RKO (cell line): ENCODE measurements around the gene DIP2C.
"Not testable (repeated sequence)": the region's sequence is repeated elsewhere in the genome, so short reads cannot be mapped to it uniquely, and the experiment has no call there.

ENCODE experiments used
- DNase-seq: peaks from one replicate; pipeline ENCODE4 v3.0.0-alpha.2; 2016; ENCODE audit warnings: low spot score

The DIP2C gene

DNA sequence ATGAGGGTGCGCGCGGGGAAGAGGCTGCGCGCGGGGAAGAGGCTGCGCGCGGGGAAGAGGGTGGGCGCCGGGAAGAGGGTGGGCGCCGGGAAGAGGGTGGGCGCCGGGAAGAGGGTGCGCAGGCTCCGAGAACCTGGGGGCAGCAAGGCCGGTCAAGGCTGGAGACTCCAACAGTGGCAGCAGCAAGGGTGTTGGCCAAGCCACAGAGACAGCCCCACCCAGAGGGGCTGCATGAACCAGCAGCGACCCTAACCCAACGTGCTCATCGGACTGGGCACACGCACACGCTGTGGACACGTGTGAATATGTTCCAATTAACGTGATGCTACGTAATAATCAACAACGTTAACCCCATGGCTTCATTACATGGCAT lies 48.8 kb downstream of the DIP2C start:
- no peak for DNase-seq

DNA sequence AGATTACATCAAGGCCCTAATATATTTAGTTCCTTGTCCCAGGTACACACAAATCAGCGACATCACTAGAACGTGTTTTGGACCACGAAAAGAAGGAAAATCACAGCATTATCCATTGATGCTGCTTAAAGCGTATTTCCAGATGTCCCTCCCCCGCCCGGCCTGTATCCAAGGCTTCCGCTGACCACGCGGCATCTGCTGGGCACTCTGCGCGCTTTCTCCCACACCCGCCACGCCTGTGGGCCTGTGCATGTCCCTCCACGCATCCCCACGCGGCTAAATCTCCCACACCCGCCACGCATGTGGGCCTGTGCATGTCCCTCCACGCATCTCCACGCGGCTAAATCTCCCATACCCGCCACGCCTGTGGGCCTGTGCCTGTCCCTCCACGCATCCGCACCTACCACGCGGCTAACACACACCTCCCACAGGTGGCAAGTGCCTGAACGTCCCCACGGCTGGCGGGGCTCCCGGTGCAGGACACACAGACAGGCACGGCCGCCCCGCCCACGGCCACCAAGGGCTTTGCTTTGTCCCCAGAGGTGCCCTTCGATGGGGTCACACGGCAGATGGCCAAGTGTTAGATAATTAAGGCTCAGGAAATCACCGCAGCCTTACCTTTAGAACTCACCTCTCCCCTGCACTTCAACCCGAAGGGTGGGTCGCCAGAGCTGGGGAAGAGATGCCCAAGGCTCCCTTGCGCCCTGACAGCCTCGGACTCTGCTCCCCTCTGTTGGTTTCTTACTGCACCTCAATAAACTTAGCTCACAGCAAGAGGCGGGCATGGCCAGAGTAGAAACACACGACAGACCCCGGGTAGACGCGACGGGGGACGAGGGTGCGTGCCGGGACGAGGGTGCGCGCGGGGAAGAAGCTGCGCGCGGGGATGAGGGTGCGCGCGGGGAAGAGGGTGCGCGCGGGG lies 49.5 kb downstream of the DIP2C start:
- DNase-seq: no peak

DNA sequence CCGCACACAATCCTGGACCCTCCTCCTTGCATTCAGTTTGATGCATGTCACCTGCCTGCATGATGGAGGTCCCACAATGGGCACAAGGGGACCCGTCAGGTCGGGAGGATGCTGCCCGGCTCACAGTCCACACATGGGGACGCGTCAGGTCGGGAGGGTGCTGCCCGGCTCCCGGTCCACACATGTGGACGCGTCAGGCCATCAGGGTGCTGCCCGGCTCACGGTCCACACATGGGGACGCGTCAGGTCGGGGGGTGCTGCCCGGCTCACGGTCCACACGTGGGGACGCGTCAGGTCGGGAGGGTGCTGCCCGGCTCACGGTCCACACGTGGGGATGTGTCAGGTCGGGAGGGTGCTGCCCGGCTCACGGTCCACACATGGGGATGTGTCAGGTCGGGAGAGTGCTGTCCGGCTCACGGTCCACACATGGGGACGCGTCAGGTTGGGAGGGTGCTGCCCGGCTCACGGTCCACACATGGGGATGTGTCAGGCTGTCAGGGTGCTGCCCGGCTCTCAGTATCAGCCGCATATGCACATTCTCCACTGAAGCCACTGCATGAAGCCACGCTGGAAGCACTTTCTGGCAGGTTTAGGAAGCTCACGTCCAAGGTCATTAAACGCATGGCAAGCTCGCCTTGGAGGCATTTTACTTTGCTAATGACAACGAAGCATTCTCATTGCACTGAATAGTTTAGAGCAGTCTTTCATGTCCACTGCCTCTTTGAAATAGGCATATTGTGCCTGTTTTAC lies 50.3 kb downstream of the DIP2C start:
- no peak for DNase-seq

DNA sequence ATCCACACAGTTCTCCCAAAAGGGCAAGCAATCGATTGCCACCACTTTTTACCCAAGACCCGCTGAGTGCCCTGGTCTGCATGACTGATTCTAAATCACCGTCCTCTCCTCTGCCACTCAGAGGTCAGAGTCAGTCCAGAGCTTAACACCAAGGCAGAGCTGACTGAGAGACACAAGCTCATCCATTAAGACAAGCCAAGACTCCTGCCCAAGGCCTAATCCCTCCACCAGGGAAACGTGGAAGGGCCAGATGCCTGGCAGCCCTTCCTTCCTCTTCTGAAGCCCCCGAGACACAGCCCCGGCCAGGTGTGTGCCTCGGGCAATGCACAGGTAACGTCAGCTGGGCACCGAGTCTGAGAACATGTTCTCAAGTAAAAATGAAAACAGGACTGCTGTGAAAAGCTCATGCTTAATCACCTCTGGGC lies 51.7 kb downstream of the DIP2C start:
- no peak for DNase-seq

DNA sequence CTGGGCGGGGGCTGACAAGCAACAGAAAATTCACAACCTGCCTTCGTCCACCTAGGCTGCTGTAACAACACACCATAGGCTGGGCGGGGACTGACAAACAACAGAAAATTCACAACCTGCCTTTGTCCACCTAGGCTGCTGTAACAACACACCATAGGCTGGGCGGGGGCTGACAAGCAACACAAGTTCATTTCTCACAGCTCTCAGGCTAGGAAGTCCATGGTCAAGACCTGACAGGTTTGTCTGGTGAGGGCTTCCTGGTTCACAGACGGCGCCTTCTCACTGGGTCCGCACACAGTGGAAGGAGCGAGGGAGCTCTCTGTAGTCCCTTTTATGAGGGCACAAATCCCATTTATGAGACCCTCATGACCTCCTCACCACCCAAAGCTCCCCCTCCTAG lies 52.2 kb downstream of the DIP2C start:
- DNase-seq: no peak

DNA sequence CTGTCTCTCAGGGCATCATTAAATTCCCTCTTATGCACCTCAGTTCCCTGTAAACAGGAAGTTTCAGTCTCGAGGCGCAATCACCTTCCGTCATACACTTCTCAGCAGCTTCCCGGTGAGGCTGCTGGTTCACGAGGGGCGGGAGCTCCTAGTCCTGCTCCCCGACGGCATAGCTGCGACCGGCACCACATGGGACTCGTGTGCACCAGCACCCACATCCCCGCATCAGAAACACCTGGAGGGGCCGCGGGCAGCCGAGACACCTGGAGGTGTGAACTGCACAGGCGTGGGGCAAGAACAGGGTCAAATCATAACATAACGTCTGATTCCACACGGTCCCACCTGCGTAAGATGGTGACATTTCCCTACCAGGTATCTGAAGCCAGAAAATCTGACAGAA lies 52.7 kb downstream of the DIP2C start:
- no peak for DNase-seq

DNA sequence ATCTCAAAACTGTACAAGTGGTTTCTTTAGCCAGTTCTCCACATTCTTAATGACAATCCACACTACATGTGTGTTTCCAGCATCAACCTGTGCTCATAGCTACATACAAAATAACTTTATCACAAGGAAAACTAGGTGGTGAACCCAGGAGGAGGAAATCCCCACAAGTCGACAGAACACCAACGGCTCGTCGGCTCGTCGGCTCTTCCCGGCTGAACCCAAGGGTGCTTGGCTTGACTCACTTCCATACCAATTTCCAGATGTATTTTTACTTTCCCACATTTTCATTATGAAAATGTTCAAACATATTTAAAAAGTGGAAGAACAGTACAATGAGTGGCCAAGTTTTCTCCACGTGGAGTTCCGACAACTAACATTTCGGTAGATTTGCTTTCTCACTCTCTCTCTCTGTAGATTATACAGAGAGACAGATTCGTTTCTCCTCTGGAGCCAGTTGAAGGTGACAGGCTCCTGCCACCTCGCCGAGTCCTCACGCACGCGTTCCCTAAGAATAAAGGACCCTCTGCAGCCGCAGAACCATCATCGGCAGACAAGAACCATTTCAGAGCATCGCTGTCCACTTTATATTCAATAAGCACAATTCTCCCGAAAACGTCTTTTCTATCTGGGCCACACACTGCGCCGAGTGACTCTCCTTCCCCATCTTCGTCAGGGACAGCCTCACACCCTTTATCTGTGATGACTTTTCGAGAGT lies 53.3 kb downstream of the DIP2C start:
- no peak for DNase-seq

DNA sequence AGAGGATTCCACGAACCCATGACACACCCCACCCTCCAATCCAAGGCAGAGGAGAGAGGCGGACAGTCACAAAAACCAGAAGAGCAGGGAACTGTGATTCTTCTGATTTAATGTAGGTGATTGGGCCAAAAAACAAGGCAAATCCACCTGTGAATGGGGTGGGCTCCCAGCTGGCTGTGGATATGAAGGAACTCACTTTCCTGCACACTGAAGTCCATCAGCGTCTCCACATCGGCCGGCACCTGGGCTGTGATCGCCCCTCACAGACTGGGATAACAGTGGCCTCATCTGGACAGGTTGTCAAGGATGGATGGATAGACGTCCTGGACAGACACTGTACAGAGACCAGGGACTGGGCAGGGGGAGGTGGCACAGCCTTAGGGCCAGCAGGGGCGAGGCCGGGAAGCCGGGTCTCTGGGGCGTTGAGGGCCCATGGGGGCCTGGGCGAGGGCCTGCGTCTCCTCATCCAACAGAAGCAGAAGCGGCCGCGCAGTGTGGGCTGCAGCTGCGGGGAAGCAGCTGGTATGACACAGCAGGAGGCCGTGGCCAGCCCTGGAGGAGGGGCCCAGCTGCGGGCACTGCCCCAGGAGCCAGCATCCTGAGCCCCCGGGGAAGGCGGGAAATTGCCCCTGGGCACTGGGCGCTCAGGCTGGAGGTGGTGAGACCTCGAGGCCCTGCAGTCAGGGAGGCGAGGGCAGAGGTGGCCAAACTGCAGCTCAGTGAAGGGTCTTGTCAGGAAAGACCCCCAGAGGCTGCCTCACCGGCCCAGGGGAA lies 54.2 kb downstream of the DIP2C start:
- DNase-seq: no peak

DNA sequence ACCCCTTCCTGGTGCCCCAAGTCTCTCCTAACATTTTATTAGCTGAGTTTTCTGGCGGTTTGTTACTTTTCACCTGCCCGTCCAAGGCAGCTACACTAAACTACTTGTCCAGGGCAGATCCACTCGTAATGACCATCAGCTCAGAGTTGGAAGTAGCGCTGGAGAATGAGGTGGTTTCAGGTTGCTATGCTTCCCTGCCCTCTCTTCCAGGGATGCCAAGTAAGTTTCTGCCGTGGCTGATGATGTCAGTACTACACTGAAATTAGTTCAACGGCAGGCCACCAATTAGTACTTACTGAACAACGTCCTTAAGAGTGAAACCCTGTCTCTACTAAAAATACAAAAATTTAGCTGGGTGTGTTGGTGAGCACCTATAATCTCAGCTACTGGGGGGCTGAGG lies 55.2 kb downstream of the DIP2C start:
- no peak for DNase-seq

DNA sequence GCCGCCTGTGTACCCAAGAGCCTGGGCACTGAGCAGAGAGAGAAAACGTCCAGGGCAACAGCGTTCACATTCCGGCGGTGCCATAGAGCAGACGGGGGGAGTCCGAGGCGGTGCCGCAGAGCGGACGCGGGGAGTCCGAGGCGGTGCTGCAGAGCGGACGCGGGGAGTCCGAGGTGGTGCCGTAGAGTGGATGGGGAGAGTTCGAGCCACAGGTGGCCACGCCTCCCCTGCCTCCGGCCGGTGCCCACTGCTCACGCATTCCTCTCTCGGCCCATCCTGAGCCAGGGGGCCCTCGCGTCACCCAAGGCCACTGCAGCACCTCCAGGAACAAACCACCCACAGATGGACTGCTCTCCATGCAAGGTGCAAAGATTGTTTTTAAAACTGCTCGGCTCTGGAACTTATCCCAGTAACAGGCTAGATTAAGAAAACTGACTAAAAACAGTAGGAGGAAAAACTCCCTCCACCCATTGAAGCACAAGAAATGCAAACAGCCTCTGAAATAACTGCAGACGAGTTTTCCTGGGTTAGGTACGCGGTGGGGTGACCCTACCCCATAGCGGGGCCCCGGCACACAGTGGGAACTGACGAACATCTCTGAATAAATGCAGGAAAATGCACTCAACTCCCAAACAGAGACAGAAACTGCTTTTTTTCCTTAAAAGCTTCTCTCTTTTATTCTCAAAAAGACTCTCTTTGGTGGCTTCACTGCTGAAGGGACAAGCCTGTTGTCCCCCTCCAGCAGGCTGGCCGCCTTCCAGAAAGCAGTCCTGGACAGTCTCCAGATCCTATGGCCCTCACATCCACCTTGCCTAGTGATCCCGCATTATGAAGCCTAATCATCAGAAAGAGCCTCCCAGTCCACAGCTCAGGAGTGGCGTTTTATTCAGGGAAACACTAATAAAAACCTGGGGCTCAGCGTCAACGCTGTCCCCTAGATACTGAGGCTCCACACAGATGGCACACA lies 55.9 kb downstream of the DIP2C start:
- no peak for DNase-seq

DNA sequence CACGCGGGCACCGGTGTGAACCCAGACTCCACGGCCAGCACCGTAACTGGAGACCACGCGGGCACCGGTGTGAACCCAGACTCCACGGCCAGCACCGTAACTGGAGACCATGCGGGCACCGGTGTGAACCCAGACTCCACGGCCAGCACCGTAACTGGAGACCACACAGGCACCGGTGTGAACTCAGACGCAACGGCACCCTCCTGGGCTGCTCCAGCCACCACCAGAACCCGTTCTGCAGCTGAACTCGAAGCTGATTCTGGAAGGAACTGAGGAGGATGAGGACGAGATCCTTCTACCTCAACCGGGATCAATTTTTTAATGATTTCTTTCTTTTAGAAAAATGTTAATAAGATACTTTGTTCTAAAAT lies 56.7 kb downstream of the DIP2C start:
- DNase-seq: not testable (repeated sequence)

DNA sequence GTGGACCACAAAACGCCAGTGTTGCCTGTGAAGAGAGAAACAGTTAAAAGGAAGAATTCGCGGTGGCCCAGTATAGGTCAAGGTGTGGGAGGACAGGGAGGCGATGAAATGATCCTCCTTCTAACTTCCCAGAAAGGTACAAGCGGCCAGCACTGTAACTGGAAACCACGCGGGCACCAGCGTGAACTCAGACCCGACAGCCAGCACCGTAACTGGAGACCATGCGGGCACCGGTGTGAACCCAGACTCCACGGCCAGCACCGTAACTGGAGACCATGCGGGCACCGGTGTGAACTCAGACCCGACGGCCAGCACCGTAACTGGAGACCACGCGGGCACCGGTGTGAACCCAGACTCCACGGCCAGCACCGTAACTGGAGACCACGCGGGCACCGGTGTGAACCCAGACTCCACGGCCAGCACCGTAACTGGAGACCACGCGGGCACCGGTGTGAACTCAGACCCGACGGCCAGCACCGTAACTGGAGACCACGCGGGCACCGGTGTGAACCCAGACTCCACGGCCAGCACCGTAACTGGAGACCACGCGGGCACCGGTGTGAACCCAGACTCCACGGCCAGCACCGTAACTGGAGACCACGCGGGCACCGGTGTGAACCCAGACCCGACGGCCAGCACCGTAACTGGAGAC lies 57.2 kb downstream of the DIP2C start:
- DNase-seq: not testable (repeated sequence)

DNA sequence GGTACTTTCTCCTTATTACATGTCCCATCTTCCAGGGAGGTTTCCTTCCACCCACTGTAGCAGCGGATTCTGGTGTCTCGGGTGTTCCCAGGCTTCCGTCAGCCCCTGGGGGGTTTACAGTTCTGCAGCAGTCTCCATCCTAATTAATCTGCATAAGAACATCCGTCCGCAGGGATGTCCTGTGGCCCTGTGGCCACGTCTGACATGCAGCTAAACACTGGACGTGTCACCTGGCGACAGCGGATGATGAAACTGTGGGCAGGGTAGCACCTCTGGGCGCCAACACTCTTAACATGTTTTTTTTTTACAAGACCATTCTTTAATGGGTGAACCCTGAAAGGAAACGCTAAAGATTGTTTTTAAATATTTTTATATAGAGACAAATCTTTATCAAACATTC lies 58.2 kb downstream of the DIP2C start:
- no peak for DNase-seq

DNA sequence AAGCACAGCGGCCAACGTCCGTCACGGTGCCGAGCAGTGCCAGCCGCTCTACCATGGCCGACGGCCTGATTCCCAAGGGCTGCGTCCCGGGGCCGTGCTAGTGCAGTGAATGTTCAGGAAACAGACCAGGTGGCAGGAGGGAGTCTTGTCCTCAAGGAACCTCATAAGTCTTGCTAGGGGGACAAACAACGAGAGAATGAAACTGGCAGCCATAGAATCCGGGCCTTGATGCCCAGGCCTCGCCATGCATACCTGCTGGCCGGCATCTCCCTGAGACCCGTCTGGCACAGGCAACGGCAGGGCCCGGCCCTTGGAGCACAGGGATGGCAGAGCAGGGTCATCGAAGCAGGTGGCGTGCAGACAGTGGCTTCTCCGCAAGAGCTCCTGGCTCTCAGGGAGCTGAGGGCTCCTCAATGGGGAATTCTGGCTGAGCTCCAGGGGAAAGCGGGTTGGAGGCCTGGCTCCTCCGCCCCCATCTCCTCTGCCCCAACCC lies 58.8 kb downstream of the DIP2C start:
- no peak for DNase-seq

DNA sequence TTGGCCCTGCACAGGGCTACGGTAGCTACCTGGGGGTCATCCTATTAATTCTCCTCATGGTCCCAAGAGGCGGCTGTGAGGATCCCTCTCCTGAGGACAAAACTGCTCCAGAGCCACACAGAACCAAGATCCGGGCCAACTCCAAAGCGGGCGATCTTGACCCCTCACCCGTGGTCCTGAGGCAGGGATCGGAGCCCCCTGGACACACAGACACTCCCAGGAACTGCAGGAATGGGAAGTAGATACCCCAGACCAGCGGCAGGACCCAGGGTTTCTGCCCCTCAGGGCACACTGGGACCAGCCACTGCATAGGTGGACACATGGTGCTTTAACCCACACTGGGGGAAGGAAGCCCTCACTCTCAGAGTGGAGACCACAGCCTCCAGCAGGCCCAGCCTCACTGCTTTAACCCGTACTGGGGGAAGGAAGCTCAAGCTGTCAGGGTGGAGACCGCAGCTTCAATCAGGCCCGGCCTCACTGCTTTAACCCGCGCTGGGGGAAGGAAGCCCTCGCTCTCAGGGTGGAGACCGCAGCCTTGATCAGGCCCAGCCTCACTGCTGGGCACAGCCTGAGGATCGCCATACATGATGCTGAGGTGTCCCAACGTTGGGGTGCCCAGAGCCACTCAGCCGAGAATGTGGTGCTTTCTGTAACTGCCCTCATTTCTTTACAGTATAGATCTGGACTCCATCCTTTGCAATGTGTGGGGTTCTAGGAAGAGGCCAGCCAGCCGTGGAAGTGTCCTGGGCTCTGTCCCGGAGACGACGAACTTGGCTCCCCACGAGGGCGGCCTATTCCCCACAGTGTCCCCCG lies 60.1 kb downstream of the DIP2C start:
- no peak for DNase-seq

DNA sequence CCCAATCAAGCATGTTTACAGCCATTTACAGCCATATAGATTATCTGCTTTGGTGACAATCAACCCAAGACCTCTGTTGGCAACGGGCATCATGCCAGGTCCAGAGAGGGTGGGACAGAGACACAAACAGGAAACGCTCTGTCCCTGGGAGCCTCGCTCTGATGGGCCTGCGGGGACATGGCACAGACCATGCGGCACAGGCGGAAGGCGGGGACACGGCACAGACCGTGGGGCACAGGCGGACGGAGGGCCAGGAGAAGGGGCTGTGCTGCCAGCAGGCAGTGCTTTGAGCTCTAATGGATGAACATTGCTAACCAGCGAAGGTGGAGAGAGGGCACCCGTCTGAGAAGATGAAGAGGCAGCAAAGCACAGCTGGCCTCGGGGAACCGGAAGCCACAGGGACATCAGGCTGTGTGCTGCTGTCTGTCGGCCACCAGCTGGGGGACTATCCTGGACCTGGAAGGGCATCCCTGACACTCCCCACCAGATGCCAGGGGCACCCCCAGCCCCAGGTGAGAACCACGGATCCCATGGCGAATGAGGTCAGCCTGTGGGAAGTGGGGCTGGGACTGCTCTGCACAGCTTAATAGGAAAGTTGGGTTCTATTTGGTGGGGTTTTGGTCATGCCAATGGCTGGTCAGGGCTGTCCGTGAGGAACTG lies 61.0 kb downstream of the DIP2C start:
- DNase-seq: no peak

DNA sequence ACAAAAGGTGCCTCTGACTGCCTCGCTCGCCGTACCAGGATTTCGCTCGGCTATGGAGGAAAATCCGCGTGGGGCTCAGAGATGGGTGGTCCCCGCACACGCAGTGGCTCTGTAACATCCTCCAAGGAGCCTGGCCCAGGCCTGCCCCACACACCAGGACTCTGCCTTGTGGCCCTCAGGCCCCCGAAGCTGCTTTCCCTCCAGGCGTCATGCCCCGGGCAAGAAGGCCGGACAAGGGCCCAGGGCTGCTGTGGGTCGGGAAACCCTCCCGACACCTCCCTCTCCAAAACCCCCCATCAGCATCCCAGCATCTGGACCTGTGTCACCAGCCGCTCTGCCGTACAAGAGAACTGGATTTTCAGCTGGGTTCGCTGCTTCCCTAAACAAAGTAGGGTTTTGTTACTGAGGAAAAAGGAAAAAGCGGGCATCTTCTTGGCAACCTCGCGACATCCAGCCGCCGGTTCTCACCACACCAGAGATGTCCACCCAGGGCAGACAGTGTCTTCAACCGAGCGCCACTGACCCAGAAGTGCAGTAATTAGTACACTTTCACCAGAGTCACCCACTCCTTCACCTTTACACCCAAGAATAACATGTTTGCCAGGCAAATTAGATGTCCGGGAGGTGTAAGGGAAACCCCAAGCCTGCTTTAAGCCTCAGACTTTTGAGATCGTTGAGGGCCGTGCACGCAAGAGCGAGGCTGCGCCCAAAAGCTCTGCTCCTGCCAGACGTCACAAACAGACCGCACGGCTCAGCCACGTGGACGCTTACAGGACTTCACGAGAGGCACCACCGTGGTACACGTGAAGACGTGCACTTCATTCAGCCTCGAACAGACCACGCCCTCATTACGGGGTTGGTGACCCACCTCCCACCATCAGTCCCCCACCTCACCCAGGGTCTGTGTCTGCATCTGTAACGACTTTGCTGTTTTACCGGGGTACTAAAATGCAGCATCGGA lies 62.2 kb downstream of the DIP2C start:
- no peak for DNase-seq
